C4-2B (cell line): Measurements from ENCODE around the gene MARCKS.
A peak's percentile ranks its signal among the peaks of the same experiment; 100 is the strongest.

ENCODE experiments used
- H3K27ac ChIP-seq: fragments of 450-650 bp; 2 replicates; pipeline ENCODE4 v1.5.1; 2017
- CTCF ChIP-seq: fragments of 450-650 bp; conservative IDR thresholded peaks from 2 replicates; pipeline ENCODE4 v1.5.1; 2017; ENCODE audit warnings: mild to moderate bottlenecking
- ZFX ChIP-seq: fragments of 450-650 bp; IDR thresholded peaks from 2 replicates; pipeline ENCODE4 v1.6.1; 2017

Gene MARCKS

GRCh38 chr6:113858480-113859348 is 1.6 kb downstream of the MARCKS start:
- peak overlapping the region; percentile 100 for H3K27ac ChIP-seq
- peak; percentile 96 for TF ChIP-seq CTCF
- no peak; the same call in 1 of the 2 replicates for TF ChIP-seq ZFX

GRCh38 chr6:113859349-113860180 is 2.4 kb downstream of the MARCKS start:
- H3K27ac ChIP-seq = peak overlapping the region; percentile 100
- no peak for TF ChIP-seq ZFX
- TF ChIP-seq CTCF = no peak

GRCh38 chr6:113860181-113860955 is 3.2 kb downstream of the MARCKS start:
- no peak for TF ChIP-seq ZFX
- TF ChIP-seq CTCF = no peak
- H3K27ac ChIP-seq = no peak overlapping the region

- TF ChIP-seq ZFX (no peak), CTCF (no peak)
- H3K27ac ChIP-seq = no peak overlapping the region
Measured at GRCh38 chr6:113862112-113862511, 5.0 kb downstream of the MARCKS start.

- no peak for TF ChIP-seq ZFX
- H3K27ac ChIP-seq = no peak overlapping the region
Measured at GRCh38 chr6:113870917-113871316, 13.8 kb downstream of the MARCKS start.

- H3K27ac ChIP-seq = no peak overlapping the region
- TF ChIP-seq CTCF (no peak), ZFX (no peak)
Measured at GRCh38 chr6:113871975-113872374, 14.8 kb downstream of the MARCKS start.

GRCh38 chr6:113873043-113873667 is 16.0 kb downstream of the MARCKS start:
- H3K27ac ChIP-seq = no peak overlapping the region
- no peak for TF ChIP-seq CTCF
- no peak for TF ChIP-seq ZFX
